IMR-90 (cell line): Measurements from ENCODE around the gene KATNA1. TPM values are rescaled to one million over a fixed set of nuclear protein-coding genes. Genes with fewer than 3 reads are reported as not detected.

ENCODE experiments used
- ATAC-seq: fragments of 200-7000 bp; cut with Tn5 transposase; 2 replicates; pipeline ENCODE4 v1.9.1; 2020; ENCODE audit warnings: low read depth, mild to moderate bottlenecking, moderate library complexity
- BruUV-seq: library from RNA; stranded (reverse); fragments of 400-500 nt; replicated peaks from 2 replicates; lab custom pipeline; 2021; lab: Mats Ljungman, UMichigan
- CTCF ChIA-PET: fragments of 300-600 bp; formaldehyde crosslinking; extraction: SDS; loops from one replicate; lab custom pipeline; 2021; ENCODE audit warnings: antibody characterized with exemption; lab: Yijun Ruan, JAX
- POLR2A ChIA-PET: fragments of 300-600 bp; sonication (Branson Sonifier 250); formaldehyde crosslinking; loops from one replicate; lab custom pipeline; 2022; ENCODE audit warnings: antibody characterized with exemption; ENCODE audit not compliant: unreplicated experiment; lab: Charles Lee
- DNase-seq: peaks from one replicate; pipeline ENCODE4 v3.0.0; 2013
- H2AFZ ChIP-seq: replicated peaks from 2 replicates; pipeline ENCODE3; 2013; ENCODE audit warnings: low read length, mild to moderate bottlenecking; ENCODE audit not compliant: poor library complexity
- H2AK5ac ChIP-seq: 2 replicates; pipeline ENCODE4 v1.6.1; 2013; ENCODE audit warnings: low read depth, low read length, inconsistent platforms
- H2AK9ac ChIP-seq: replicated peaks from 2 replicates; pipeline ENCODE3; 2013; ENCODE audit warnings: mild to moderate bottlenecking, low read depth, low read length, moderate library complexity; ENCODE audit not compliant: poor library complexity
- H2BK120ac ChIP-seq: 2 replicates; pipeline ENCODE4 v1.6.1; 2013; ENCODE audit warnings: low read depth, low read length, inconsistent platforms
- H2BK15ac ChIP-seq: 3 replicates; pipeline ENCODE4 v1.6.1; 2013; ENCODE audit warnings: low read depth, low read length, inconsistent platforms
- H2BK20ac ChIP-seq: 2 replicates; pipeline ENCODE4 v1.6.1; 2013; ENCODE audit warnings: low read depth, mild to moderate bottlenecking, inconsistent platforms, low read length, moderate library complexity
- H2BK5ac ChIP-seq: 2 replicates; pipeline ENCODE4 v1.6.1; 2013; ENCODE audit warnings: mild to moderate bottlenecking, low read depth, low read length, inconsistent platforms; ENCODE audit not compliant: poor library complexity, severe bottlenecking
- H3K14ac ChIP-seq: replicated peaks from 2 replicates; pipeline ENCODE4 v1.6.1; 2013; ENCODE audit warnings: low read depth, low read length, inconsistent platforms
- H3K18ac ChIP-seq: 2 replicates; pipeline ENCODE4 v1.6.1; 2013; ENCODE audit warnings: low read depth, low read length, control low read depth
- H3K23ac ChIP-seq: 2 replicates; pipeline ENCODE4 v1.6.1; 2013; ENCODE audit warnings: low read depth, low read length, inconsistent platforms
- H3K27ac ChIP-seq: 2 replicates; pipeline ENCODE4 v1.5.1; 2013; ENCODE audit warnings: mild to moderate bottlenecking, control low read depth, low read length; ENCODE audit not compliant: insufficient read depth
- H3K27me3 ChIP-seq: 2 replicates; pipeline ENCODE4 v1.6.1; 2013; ENCODE audit warnings: low read length; ENCODE audit not compliant: control insufficient read depth, insufficient read depth
- H3K36me3 ChIP-seq: 2 replicates; pipeline ENCODE4 v1.6.1; 2013; ENCODE audit warnings: low read length, mixed read lengths; ENCODE audit not compliant: control insufficient read depth, insufficient read depth
- H3K4ac ChIP-seq: 2 replicates; pipeline ENCODE4 v1.6.1; 2013; ENCODE audit warnings: low read depth, low read length, inconsistent platforms
- H3K4me1 ChIP-seq: 2 replicates; pipeline ENCODE4 v1.6.1; 2013; ENCODE audit warnings: low read length, mixed read lengths; ENCODE audit not compliant: control insufficient read depth, insufficient read depth
- H3K4me2 ChIP-seq: 2 replicates; pipeline ENCODE4 v1.6.1; 2013; ENCODE audit warnings: low read depth, mild to moderate bottlenecking, control low read depth, low read length, moderate library complexity
- H3K4me3 ChIP-seq: 2 replicates; pipeline ENCODE4 v1.5.1; 2013; ENCODE audit warnings: low read depth, mild to moderate bottlenecking, control low read depth, low read length, moderate library complexity; ENCODE audit not compliant: insufficient read depth
- H3K56ac ChIP-seq: 2 replicates; pipeline ENCODE4 v1.6.1; 2013; ENCODE audit warnings: low read length, inconsistent platforms; ENCODE audit not compliant: insufficient read depth; ENCODE audit errors: extremely low read depth
- H3K79me1 ChIP-seq, 2 experiments: 2 replicates each; pipeline ENCODE4 v1.6.1; 2013; ENCODE audit warnings: low read length in 2 of 2, inconsistent platforms in 1 of 2, low read depth in 1 of 2
- H3K9ac ChIP-seq: 2 replicates; pipeline ENCODE4 v1.6.1; 2013; ENCODE audit warnings: low read depth, low read length, control low read depth
- H3K9me1 ChIP-seq: 2 replicates; pipeline ENCODE4 v1.6.1; 2013; ENCODE audit warnings: low read length, inconsistent platforms; ENCODE audit not compliant: insufficient read depth
- H3K9me3 ChIP-seq: 2 replicates; pipeline ENCODE4 v1.6.1; 2013; ENCODE audit warnings: low read length; ENCODE audit not compliant: control insufficient read depth, insufficient read depth
- H4K20me1 ChIP-seq: 2 replicates; pipeline ENCODE4 v1.6.1; 2013; ENCODE audit warnings: low read length, inconsistent platforms; ENCODE audit not compliant: insufficient read depth
- H4K5ac ChIP-seq: 2 replicates; pipeline ENCODE4 v1.6.1; 2013; ENCODE audit warnings: mild to moderate bottlenecking, low read depth, low read length, control low read depth
- H4K8ac ChIP-seq, 2 experiments: 2 replicates each; pipeline ENCODE4 v1.6.1; 2013; ENCODE audit warnings: low read depth in 2 of 2, low read length in 2 of 2, control low read depth in 1 of 2, inconsistent platforms in 1 of 2
- H4K91ac ChIP-seq: 2 replicates; pipeline ENCODE4 v1.6.1; 2013; ENCODE audit warnings: low read depth, low read length, inconsistent platforms; ENCODE audit not compliant: insufficient read depth
- BHLHE40 ChIP-seq: fragments of 150-350 bp; IDR thresholded peaks from 2 replicates; pipeline ENCODE4 v1.6.1; 2016; ENCODE audit warnings: mild to moderate bottlenecking, low read depth, low read length
- CEBPB ChIP-seq: IDR thresholded peaks from 2 replicates; pipeline ENCODE4 v1.6.1; 2012; ENCODE audit warnings: low read depth, low read length, improper control_type of control experiment
- CHD1 ChIP-seq: IDR thresholded peaks from 2 replicates; pipeline ENCODE4 v1.6.1; 2012; ENCODE audit warnings: low read depth, low read length, improper control_type of control experiment
- ELK1 ChIP-seq: fragments of 150-350 bp; IDR thresholded peaks from 2 replicates; pipeline ENCODE4 v1.6.1; 2016; ENCODE audit warnings: low read depth, mild to moderate bottlenecking, low read length, moderate library complexity, borderline replicate concordance
- FOS ChIP-seq: fragments of 150-350 bp; IDR thresholded peaks from 2 replicates; pipeline ENCODE4 v1.6.1; 2016; ENCODE audit warnings: low read depth, low read length
- MAFK ChIP-seq: IDR thresholded peaks from 2 replicates; pipeline ENCODE4 v1.6.1; 2012; ENCODE audit warnings: low read depth, low read length, improper control_type of control experiment
- MAZ ChIP-seq: IDR thresholded peaks from 2 replicates; pipeline ENCODE4 v1.6.1; 2012; ENCODE audit warnings: low read depth, mild to moderate bottlenecking, low read length, improper control_type of control experiment, moderate library complexity, borderline replicate concordance
- MXI1 ChIP-seq: IDR thresholded peaks from 2 replicates; pipeline ENCODE4 v1.6.1; 2012; ENCODE audit warnings: low read depth, mild to moderate bottlenecking, low read length, moderate library complexity, borderline replicate concordance
- NFE2L2 ChIP-seq: fragments of 150-350 bp; IDR thresholded peaks from 2 replicates; pipeline ENCODE4 v1.6.1; 2016; ENCODE audit warnings: low read depth, mild to moderate bottlenecking, low read length
- POLR2A ChIP-seq: IDR thresholded peaks from 2 replicates; pipeline ENCODE4 v1.6.1; 2012; ENCODE audit warnings: mild to moderate bottlenecking, low read depth, low read length
- RAD21 ChIP-seq: IDR thresholded peaks from 2 replicates; pipeline ENCODE4 v1.6.1; 2012; ENCODE audit warnings: low read length, improper control_type of control experiment
- RFX5 ChIP-seq: IDR thresholded peaks from 2 replicates; pipeline ENCODE4 v1.8.0; 2012; ENCODE audit warnings: low read depth, mild to moderate bottlenecking, low read length, moderate library complexity
- SMC3 ChIP-seq: fragments of 150-350 bp; IDR thresholded peaks from 2 replicates; pipeline ENCODE4 v1.6.1; 2016; ENCODE audit warnings: low read depth, mild to moderate bottlenecking, antibody characterized with exemption, low read length, moderate library complexity
- USF2 ChIP-seq: fragments of 150-350 bp; IDR thresholded peaks from 2 replicates; pipeline ENCODE4 v1.6.1; 2017; ENCODE audit warnings: mild to moderate bottlenecking, antibody characterized with exemption, low read length, low read depth
- WGBS, 2 experiments: methylation state at CpG; one replicate each; pipeline versions ENCODE4 v1.1.5 to v1.1.7; 2013; ENCODE audit warnings: missing lambda C conversion rate in 2 of 2; ENCODE audit not compliant: insufficient read length in 1 of 2; ENCODE audit errors: extremely low coverage in 2 of 2; 5-methylcytosine and 5-hydroxymethylcytosine counted together
- dilution Hi-C: fragments of 300-500 bp; cut with HindIII; formaldehyde crosslinking; loops from one replicate; pipeline ENCODE4 v1.14.3; 2018; ENCODE audit warnings: low sequenced_read_pairs; ENCODE audit not compliant: unreplicated experiment
- in situ Hi-C: fragments of 300-500 bp; cut with MboI; formaldehyde crosslinking; loops from 3 replicates; pipeline ENCODE4 v1.14.3; 2019; ENCODE audit warnings: low sequenced_read_pairs, inconsistent platforms, mixed read lengths
- intact Hi-C: fragments of 100-400 bp; cut with micrococcal nuclease; formaldehyde crosslinking; loops from 2 replicates; pipeline ENCODE4 v1.10.0; 2022
- polyA plus RNA-seq, 3 experiments: library from polyadenylated mRNA; depleted of rRNA; stranded (reverse); fragments of >200 nt; gene quantifications; 2 replicates each; pipeline ENCODE4 v1.2.3, GENCODE V29; 2012; ENCODE audit warnings: low replicate concordance in 1 of 3
- total RNA-seq: library from RNA; depleted of rRNA; stranded (reverse); fragments of >200 nt; gene quantifications from 2 replicates; pipeline ENCODE4 v1.2.3, GENCODE V29; 2012
- TF ChIP-seq, protein P1 (sequence below): conservative IDR thresholded peaks from 2 replicates; pipeline ENCODE4 v1.5.1; 2012; ENCODE audit warnings: mild to moderate bottlenecking, low read depth, low read length, improper control_type of control experiment

KATNA1 gene
- total and polyA plus RNA-seq, 2 of the 4 experiments (the other 2 are of a cell fraction): 15.3 to 24.6 TPM

DNA sequence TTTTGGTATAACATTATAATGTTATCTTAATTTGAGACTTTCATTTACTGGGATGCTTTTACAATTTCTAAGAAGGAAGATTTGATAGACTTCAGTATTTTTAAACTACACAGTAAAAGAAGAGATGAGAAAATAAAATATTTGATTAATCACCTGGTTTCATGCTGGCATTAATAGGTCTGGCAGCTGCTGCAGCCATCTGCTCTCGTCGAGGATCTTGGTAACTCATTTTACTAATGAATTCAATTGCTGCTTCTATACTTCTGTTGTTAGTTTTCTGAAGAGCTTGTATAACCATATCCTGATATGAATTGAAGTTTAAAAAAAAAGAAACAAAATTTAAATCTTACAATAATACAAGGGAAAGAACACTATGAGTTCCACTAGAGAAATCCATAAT, 46.4 kb upstream of the KATNA1 start:
- POLR2A ChIA-PET: no interaction called here
- H2BK120ac ChIP-seq: no peak overlapping the region
- peaks cover 6% of the 10 kb centered on the region; the same call in 1 of the 2 replicates for H3K9me1 ChIP-seq
- 0 out of 2 replicates have a peak, but pooled peaks cover 1% of the 10 kb centered on the region for H3K4me1 ChIP-seq
- DNase-seq (no peak), ATAC-seq (no peak)
- H3K18ac ChIP-seq: no peak overlapping the region
- H3K4ac ChIP-seq: no peak overlapping the region
- peaks cover 20% of the 10 kb centered on the region for H3K36me3 ChIP-seq
- no peak overlapping the region for H2AFZ ChIP-seq
- BruUV-seq: no TSS peak
- no peak overlapping the region for H3K4me3 ChIP-seq
- H3K4me2 ChIP-seq: no peak overlapping the region
- no peak for TF ChIP-seq ELK1
- TF ChIP-seq SMC3: no peak
- TF ChIP-seq MXI1: no peak
- no peak for TF ChIP-seq CHD1
- TF ChIP-seq MAFK: no peak
- TF ChIP-seq RAD21: no peak
- TF ChIP-seq RFX5: no peak
- TF ChIP-seq CEBPB: no peak
- TF ChIP-seq, protein P1, sequence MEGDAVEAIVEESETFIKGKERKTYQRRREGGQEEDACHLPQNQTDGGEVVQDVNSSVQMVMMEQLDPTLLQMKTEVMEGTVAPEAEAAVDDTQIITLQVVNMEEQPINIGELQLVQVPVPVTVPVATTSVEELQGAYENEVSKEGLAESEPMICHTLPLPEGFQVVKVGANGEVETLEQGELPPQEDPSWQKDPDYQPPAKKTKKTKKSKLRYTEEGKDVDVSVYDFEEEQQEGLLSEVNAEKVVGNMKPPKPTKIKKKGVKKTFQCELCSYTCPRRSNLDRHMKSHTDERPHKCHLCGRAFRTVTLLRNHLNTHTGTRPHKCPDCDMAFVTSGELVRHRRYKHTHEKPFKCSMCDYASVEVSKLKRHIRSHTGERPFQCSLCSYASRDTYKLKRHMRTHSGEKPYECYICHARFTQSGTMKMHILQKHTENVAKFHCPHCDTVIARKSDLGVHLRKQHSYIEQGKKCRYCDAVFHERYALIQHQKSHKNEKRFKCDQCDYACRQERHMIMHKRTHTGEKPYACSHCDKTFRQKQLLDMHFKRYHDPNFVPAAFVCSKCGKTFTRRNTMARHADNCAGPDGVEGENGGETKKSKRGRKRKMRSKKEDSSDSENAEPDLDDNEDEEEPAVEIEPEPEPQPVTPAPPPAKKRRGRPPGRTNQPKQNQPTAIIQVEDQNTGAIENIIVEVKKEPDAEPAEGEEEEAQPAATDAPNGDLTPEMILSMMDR: no peak
- no peak for TF ChIP-seq FOS
- no peak for TF ChIP-seq POLR2A
- TF ChIP-seq USF2: no peak
- TF ChIP-seq MAZ: no peak
- TF ChIP-seq NFE2L2: no peak
- TF ChIP-seq BHLHE40: no peak
- no peak overlapping the region for H2BK20ac ChIP-seq
- no peaks in the 10 kb centered on the region for H3K27me3 ChIP-seq
- H4K8ac ChIP-seq: no peak overlapping the region
- no peak overlapping the region for H2AK9ac ChIP-seq
- in situ Hi-C loops: no loop called here
- no peaks in the 10 kb centered on the region for H3K9me3 ChIP-seq
- H4K20me1 ChIP-seq: peaks cover 28% of the 10 kb centered on the region; the same call in 1 of the 2 replicates
- no peak overlapping the region for H3K56ac ChIP-seq
- no peak overlapping the region for H4K5ac ChIP-seq
- H2BK5ac ChIP-seq: no peak overlapping the region
- WGBS, 2 experiments: no CpG with 5 or more reads among the region's 2 CpGs
- H3K14ac ChIP-seq: no peak overlapping the region
- CTCF ChIA-PET: interaction anchor here (0.6 kb wide), 1 partner anchor 100 kb away, joined by 3 read pairs; no protein-coding TSS in a partner anchor
- H3K9ac ChIP-seq: no peak overlapping the region
- no peak overlapping the region for H3K23ac ChIP-seq
- peaks cover 14 to 56% of the 10 kb centered on the region in 2 experiments for H3K79me1 ChIP-seq
- no peak overlapping the region for H4K91ac ChIP-seq
- intact Hi-C loops: no loop called here
- no peak overlapping the region for H3K27ac ChIP-seq
- no peak overlapping the region for H2AK5ac ChIP-seq
- H2BK15ac ChIP-seq: no peak overlapping the region
- dilution Hi-C loops: no loop called here
